ENCODE results near the gene EDN2.

DNA sequence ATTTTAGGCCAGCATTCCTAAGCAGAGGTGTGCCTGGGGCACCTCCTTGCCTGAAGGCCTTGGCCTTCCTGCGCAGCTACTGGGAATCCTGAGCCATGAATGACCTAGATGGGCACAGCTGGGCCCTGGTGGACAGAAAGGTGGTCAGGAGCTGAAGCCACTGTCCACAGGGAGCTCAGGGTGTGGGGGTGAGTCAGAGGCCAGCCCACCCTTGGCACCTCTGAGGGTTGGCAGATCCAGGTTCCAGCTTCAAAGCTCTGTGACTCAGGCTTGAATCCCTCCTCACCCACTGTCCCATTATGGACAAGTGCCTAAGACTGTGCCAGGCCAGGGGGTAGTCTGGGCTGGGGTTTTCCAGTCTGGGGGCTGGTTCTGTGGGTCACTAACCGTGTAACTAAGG, 6.4 kb upstream of the EDN2 start:
- TF ChIP-seq, protein P1, sequence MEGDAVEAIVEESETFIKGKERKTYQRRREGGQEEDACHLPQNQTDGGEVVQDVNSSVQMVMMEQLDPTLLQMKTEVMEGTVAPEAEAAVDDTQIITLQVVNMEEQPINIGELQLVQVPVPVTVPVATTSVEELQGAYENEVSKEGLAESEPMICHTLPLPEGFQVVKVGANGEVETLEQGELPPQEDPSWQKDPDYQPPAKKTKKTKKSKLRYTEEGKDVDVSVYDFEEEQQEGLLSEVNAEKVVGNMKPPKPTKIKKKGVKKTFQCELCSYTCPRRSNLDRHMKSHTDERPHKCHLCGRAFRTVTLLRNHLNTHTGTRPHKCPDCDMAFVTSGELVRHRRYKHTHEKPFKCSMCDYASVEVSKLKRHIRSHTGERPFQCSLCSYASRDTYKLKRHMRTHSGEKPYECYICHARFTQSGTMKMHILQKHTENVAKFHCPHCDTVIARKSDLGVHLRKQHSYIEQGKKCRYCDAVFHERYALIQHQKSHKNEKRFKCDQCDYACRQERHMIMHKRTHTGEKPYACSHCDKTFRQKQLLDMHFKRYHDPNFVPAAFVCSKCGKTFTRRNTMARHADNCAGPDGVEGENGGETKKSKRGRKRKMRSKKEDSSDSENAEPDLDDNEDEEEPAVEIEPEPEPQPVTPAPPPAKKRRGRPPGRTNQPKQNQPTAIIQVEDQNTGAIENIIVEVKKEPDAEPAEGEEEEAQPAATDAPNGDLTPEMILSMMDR (IDR thresholded peaks at IDR 0.05), result no peak
- TF ChIP-seq EP300 (IDR thresholded peaks at IDR 0.05) (no peak), POLR2A (IDR thresholded peaks at IDR 0.05) (no peak)

Data from suprapubic skin (tissue), 3 donors.